ENCODE data around the gene OBP2A.

OBP2A gene

GRCh38 chr9:135502168-135502872, 43.6 kb upstream of the OBP2A start:
- no peak overlapping the region for H3K4me3 ChIP-seq (replicated peaks; ENCODE audit: low read depth, low read length)
- DNase-seq (ENCODE audit: low read depth), result no peak
- no peak for TF ChIP-seq CTCF (IDR thresholded peaks at IDR 0.05; ENCODE audit: low read length, missing control alignments)

- H3K4me3 ChIP-seq (replicated peaks; ENCODE audit: low read depth, low read length), result no peak overlapping the region
- DNase-seq (ENCODE audit: low read depth), result no peak
- no peak for TF ChIP-seq CTCF (IDR thresholded peaks at IDR 0.05; ENCODE audit: low read length, missing control alignments)
Measured at GRCh38 chr9:135502873-135503321, 43.0 kb upstream of the OBP2A start.

- TF ChIP-seq CTCF (IDR thresholded peaks at IDR 0.05; ENCODE audit: low read length, missing control alignments), result no peak
- no peak for DNase-seq (ENCODE audit: low read depth)
- H3K4me3 ChIP-seq (replicated peaks; ENCODE audit: low read depth, low read length), result no peak overlapping the region
Measured at GRCh38 chr9:135503371-135504261, 42.3 kb upstream of the OBP2A start.

GRCh38 chr9:135504262-135505243, 41.4 kb upstream of the OBP2A start:
- TF ChIP-seq CTCF (IDR thresholded peaks at IDR 0.05; ENCODE audit: low read length, missing control alignments), result peak; percentile 84
- DNase-seq (ENCODE audit: low read depth), result peak; percentile 77
- no peak overlapping the region for H3K4me3 ChIP-seq (replicated peaks; ENCODE audit: low read depth, low read length)

GRCh38 chr9:135505406-135506187, 40.3 kb upstream of the OBP2A start:
- no peak for DNase-seq (ENCODE audit: low read depth)
- TF ChIP-seq CTCF (IDR thresholded peaks at IDR 0.05; ENCODE audit: low read length, missing control alignments), result no peak
- no peak overlapping the region for H3K4me3 ChIP-seq (replicated peaks; ENCODE audit: low read depth, low read length)

All from fibroblast of pulmonary artery (primary cell).